GM23338 (cell line): ENCODE data around the gene MMP1. TPM values are rescaled to one million over a fixed set of nuclear protein-coding genes. Genes with fewer than 3 reads are reported as not detected.

Experiments
- ATAC-seq: fragments of 200-7000 bp; cut with Tn5 transposase; 3 replicates; pipeline ENCODE4 v1.9.1; 2020
- DNase-seq: peaks from one replicate; pipeline ENCODE4 v3.0.0-alpha.2; 2015; ENCODE audit warnings: low spot score
- H2AFZ ChIP-seq: fragments of 200-600 bp; sonication (generic); 2 replicates; pipeline ENCODE4 v1.8.0; 2016; ENCODE audit warnings: antibody characterized with exemption, mild to moderate bottlenecking, moderate library complexity
- H3F3A ChIP-seq: fragments of 200-600 bp; sonication (generic); replicated peaks from 2 replicates; pipeline ENCODE4 v1.8.0; 2017; ENCODE audit warnings: antibody characterized with exemption, mixed run types, low read depth
- H3K27ac ChIP-seq: fragments of 200-600 bp; sonication (generic); 2 replicates; pipeline ENCODE4 v1.6.1; 2016; ENCODE audit warnings: low read depth
- H3K27me3 ChIP-seq: fragments of 200-600 bp; sonication (generic); 2 replicates; pipeline ENCODE4 v1.8.0; 2016; ENCODE audit warnings: mild to moderate bottlenecking, mixed run types, moderate library complexity; ENCODE audit not compliant: insufficient read depth
- H3K36me3 ChIP-seq: fragments of 200-600 bp; sonication (generic); 2 replicates; pipeline ENCODE4 v1.8.0; 2016; ENCODE audit warnings: mild to moderate bottlenecking; ENCODE audit not compliant: insufficient read depth
- H3K4me1 ChIP-seq: fragments of 200-600 bp; sonication (generic); 2 replicates; pipeline ENCODE4 v1.8.0; 2016; ENCODE audit warnings: mild to moderate bottlenecking, moderate library complexity; ENCODE audit not compliant: insufficient read depth
- H3K4me2 ChIP-seq: fragments of 200-600 bp; sonication (generic); 2 replicates; pipeline ENCODE4 v1.7.1; 2017; ENCODE audit warnings: mixed run types
- H3K4me3 ChIP-seq: fragments of 200-600 bp; sonication (generic); 2 replicates; pipeline ENCODE4 v1.6.1; 2016; ENCODE audit warnings: mixed run types
- H3K79me2 ChIP-seq: fragments of 200-600 bp; sonication (generic); replicated peaks from 2 replicates; pipeline ENCODE4 v1.8.0; 2017; ENCODE audit warnings: mild to moderate bottlenecking; ENCODE audit not compliant: insufficient read depth
- H3K9me2 ChIP-seq: fragments of 200-600 bp; sonication (generic); 2 replicates; pipeline ENCODE4 v1.8.0; 2017; ENCODE audit not compliant: insufficient read depth
- H4K20me1 ChIP-seq: fragments of 200-600 bp; sonication (generic); replicated peaks from 2 replicates; pipeline ENCODE4 v1.8.0; 2017; ENCODE audit warnings: mild to moderate bottlenecking; ENCODE audit not compliant: insufficient read depth
- H3K27ac Mint-ChIP-seq: 2 replicates; pipeline ENCODE4 v1.8.0; 2020; ENCODE audit warnings: inconsistent platforms, mild to moderate bottlenecking, moderate library complexity, mixed read lengths
- H3K27me3 Mint-ChIP-seq: 3 replicates; pipeline ENCODE4 v1.8.0; 2022; ENCODE audit warnings: low read depth, mild to moderate bottlenecking, moderate library complexity, mixed read lengths, inconsistent platforms; ENCODE audit not compliant: insufficient read depth, poor library complexity
- H3K36me3 Mint-ChIP-seq: 3 replicates; pipeline ENCODE4 v1.8.0; 2021; ENCODE audit warnings: low read depth, mild to moderate bottlenecking, inconsistent platforms, moderate library complexity, mixed read lengths
- H3K4me1 Mint-ChIP-seq: 3 replicates; pipeline ENCODE4 v1.8.0; 2020; ENCODE audit warnings: mild to moderate bottlenecking, inconsistent platforms, mixed read lengths
- H3K4me3 Mint-ChIP-seq: 3 replicates; pipeline ENCODE4 v1.8.0; 2021; ENCODE audit warnings: moderate library complexity, mild to moderate bottlenecking, inconsistent platforms, mixed read lengths
- H3K9me3 Mint-ChIP-seq: 3 replicates; pipeline ENCODE4 v1.8.0; 2020; ENCODE audit warnings: moderate library complexity, mild to moderate bottlenecking, inconsistent platforms, mixed read lengths
- CREB1 ChIP-seq: fragments of 250-450 bp; sonication (Bioruptor Pico); IDR thresholded peaks from 2 replicates; pipeline ENCODE4 v1.5.0; 2020; ENCODE audit warnings: low read depth, mild to moderate bottlenecking, moderate library complexity
- EZH2 ChIP-seq: fragments of 200-600 bp; sonication (generic); IDR thresholded peaks from one replicate; pipeline ENCODE4 v1.8.0; 2017; ENCODE audit warnings: antibody characterized with exemption, mild to moderate bottlenecking, low read depth; ENCODE audit not compliant: unreplicated experiment
- EZH2phosphoT487 ChIP-seq: fragments of 200-600 bp; sonication (generic); IDR thresholded peaks from one replicate; pipeline ENCODE4 v1.8.1; 2018; ENCODE audit warnings: antibody characterized with exemption; ENCODE audit not compliant: unreplicated experiment
- JUNB ChIP-seq: IDR thresholded peaks from one replicate; pipeline ENCODE4 v1.6.1; 2016; ENCODE audit warnings: antibody characterized with exemption; ENCODE audit not compliant: unreplicated experiment
- NANOG ChIP-seq: IDR thresholded peaks from 2 replicates; pipeline ENCODE4 v1.6.1; 2016; ENCODE audit warnings: antibody characterized with exemption, borderline replicate concordance
- POLR2AphosphoS5 ChIP-seq: IDR thresholded peaks from 2 replicates; pipeline ENCODE4 v1.6.1; 2016; ENCODE audit warnings: antibody characterized with exemption, low read depth
- STAT1 ChIP-seq: IDR thresholded peaks from one replicate; pipeline ENCODE4 v1.6.1; 2016; ENCODE audit warnings: antibody characterized with exemption; ENCODE audit not compliant: unreplicated experiment
- ZNF114 ChIP-seq: fragments of 250-450 bp; sonication (Bioruptor Pico); IDR thresholded peaks from 2 replicates; pipeline ENCODE4 v1.5.0; 2020; ENCODE audit warnings: mild to moderate bottlenecking, moderate library complexity
- ZNF331 ChIP-seq: fragments of 250-450 bp; sonication (Bioruptor Pico); IDR thresholded peaks from 2 replicates; pipeline ENCODE4 v1.5.0; 2020; ENCODE audit warnings: low read depth, mild to moderate bottlenecking, moderate library complexity
- polyA plus RNA-seq: library from polyadenylated mRNA; unstranded; fragments of >200 nt; fragmentation: Nextera tagmentation; extraction: Ambion mirVana; gene quantifications from 2 replicates; pipeline ENCODE4 v1.2.1, GENCODE V29; 2016
- total RNA-seq: library from RNA; depleted of rRNA; stranded (reverse); fragments of >200 nt; shearing (Covaris generic); gene quantifications from 2 replicates; pipeline ENCODE4 v1.2.3, GENCODE V29; 2014
- TF ChIP-seq, protein P1 (sequence below): IDR thresholded peaks from one replicate; pipeline ENCODE4 v1.6.1; 2018; ENCODE audit warnings: antibody characterized with exemption; ENCODE audit not compliant: unreplicated experiment
- TF ChIP-seq, protein P2 (sequence below): IDR thresholded peaks from 2 replicates; pipeline ENCODE4 v1.6.1; 2016; ENCODE audit warnings: antibody characterized with exemption
- TF ChIP-seq, protein P3 (sequence below): fragments of 250-450 bp; sonication (Bioruptor Pico); IDR thresholded peaks from 2 replicates; pipeline ENCODE4 v1.5.0; 2020; ENCODE audit warnings: mild to moderate bottlenecking, moderate library complexity
- TF ChIP-seq, protein P4 (sequence below), 2 experiments: fragments of 200-600 bp in 1 of 2; sonication (generic) in 1 of 2; conservative IDR thresholded peaks; 2 replicates each; pipeline versions ENCODE4 v1.5.1 to v1.6.1; 2016 to 2017; ENCODE audit warnings: antibody characterized with exemption in 2 of 2, low read depth in 2 of 2, mild to moderate bottlenecking in 2 of 2, moderate library complexity in 1 of 2

The MMP1 gene
- total and polyA plus RNA-seq, 2 experiments from 2014 or later = not detected

DNA sequence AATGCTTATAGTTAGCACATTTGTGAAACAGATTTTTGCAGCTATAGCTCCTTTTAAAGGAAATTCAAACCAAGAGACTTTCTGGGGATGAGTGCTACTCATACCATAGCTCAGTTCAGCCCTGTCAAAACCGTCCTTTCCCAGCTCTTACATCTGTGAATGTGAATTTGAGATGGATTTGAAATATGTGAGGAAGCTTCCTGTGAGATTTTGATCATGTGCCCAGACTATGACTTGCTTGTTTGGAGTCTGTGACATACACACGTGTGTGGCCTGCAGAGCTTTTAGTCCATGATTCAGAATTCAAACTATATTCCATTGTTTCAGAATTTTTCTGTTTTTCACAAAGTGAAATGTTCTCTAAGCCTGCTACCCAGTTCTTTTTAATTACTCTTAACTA is 4.4 kb upstream of the MMP1 start:
- TF ChIP-seq CREB1 (CRISPR knock-in tag) (no peak), ZNF114 (CRISPR knock-in tag) (no peak), EZH2 (no peak), ZNF331 (CRISPR knock-in tag) (no peak), POLR2AphosphoS5 (no peak), JUNB (no peak), STAT1 (no peak), EZH2phosphoT487 (no peak), NANOG (no peak)
- TF ChIP-seq, protein P1, sequence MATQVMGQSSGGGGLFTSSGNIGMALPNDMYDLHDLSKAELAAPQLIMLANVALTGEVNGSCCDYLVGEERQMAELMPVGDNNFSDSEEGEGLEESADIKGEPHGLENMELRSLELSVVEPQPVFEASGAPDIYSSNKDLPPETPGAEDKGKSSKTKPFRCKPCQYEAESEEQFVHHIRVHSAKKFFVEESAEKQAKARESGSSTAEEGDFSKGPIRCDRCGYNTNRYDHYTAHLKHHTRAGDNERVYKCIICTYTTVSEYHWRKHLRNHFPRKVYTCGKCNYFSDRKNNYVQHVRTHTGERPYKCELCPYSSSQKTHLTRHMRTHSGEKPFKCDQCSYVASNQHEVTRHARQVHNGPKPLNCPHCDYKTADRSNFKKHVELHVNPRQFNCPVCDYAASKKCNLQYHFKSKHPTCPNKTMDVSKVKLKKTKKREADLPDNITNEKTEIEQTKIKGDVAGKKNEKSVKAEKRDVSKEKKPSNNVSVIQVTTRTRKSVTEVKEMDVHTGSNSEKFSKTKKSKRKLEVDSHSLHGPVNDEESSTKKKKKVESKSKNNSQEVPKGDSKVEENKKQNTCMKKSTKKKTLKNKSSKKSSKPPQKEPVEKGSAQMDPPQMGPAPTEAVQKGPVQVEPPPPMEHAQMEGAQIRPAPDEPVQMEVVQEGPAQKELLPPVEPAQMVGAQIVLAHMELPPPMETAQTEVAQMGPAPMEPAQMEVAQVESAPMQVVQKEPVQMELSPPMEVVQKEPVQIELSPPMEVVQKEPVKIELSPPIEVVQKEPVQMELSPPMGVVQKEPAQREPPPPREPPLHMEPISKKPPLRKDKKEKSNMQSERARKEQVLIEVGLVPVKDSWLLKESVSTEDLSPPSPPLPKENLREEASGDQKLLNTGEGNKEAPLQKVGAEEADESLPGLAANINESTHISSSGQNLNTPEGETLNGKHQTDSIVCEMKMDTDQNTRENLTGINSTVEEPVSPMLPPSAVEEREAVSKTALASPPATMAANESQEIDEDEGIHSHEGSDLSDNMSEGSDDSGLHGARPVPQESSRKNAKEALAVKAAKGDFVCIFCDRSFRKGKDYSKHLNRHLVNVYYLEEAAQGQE = no peak
- TF ChIP-seq, protein P2, sequence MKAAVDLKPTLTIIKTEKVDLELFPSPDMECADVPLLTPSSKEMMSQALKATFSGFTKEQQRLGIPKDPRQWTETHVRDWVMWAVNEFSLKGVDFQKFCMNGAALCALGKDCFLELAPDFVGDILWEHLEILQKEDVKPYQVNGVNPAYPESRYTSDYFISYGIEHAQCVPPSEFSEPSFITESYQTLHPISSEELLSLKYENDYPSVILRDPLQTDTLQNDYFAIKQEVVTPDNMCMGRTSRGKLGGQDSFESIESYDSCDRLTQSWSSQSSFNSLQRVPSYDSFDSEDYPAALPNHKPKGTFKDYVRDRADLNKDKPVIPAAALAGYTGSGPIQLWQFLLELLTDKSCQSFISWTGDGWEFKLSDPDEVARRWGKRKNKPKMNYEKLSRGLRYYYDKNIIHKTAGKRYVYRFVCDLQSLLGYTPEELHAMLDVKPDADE = no peak
- TF ChIP-seq, protein P3, sequence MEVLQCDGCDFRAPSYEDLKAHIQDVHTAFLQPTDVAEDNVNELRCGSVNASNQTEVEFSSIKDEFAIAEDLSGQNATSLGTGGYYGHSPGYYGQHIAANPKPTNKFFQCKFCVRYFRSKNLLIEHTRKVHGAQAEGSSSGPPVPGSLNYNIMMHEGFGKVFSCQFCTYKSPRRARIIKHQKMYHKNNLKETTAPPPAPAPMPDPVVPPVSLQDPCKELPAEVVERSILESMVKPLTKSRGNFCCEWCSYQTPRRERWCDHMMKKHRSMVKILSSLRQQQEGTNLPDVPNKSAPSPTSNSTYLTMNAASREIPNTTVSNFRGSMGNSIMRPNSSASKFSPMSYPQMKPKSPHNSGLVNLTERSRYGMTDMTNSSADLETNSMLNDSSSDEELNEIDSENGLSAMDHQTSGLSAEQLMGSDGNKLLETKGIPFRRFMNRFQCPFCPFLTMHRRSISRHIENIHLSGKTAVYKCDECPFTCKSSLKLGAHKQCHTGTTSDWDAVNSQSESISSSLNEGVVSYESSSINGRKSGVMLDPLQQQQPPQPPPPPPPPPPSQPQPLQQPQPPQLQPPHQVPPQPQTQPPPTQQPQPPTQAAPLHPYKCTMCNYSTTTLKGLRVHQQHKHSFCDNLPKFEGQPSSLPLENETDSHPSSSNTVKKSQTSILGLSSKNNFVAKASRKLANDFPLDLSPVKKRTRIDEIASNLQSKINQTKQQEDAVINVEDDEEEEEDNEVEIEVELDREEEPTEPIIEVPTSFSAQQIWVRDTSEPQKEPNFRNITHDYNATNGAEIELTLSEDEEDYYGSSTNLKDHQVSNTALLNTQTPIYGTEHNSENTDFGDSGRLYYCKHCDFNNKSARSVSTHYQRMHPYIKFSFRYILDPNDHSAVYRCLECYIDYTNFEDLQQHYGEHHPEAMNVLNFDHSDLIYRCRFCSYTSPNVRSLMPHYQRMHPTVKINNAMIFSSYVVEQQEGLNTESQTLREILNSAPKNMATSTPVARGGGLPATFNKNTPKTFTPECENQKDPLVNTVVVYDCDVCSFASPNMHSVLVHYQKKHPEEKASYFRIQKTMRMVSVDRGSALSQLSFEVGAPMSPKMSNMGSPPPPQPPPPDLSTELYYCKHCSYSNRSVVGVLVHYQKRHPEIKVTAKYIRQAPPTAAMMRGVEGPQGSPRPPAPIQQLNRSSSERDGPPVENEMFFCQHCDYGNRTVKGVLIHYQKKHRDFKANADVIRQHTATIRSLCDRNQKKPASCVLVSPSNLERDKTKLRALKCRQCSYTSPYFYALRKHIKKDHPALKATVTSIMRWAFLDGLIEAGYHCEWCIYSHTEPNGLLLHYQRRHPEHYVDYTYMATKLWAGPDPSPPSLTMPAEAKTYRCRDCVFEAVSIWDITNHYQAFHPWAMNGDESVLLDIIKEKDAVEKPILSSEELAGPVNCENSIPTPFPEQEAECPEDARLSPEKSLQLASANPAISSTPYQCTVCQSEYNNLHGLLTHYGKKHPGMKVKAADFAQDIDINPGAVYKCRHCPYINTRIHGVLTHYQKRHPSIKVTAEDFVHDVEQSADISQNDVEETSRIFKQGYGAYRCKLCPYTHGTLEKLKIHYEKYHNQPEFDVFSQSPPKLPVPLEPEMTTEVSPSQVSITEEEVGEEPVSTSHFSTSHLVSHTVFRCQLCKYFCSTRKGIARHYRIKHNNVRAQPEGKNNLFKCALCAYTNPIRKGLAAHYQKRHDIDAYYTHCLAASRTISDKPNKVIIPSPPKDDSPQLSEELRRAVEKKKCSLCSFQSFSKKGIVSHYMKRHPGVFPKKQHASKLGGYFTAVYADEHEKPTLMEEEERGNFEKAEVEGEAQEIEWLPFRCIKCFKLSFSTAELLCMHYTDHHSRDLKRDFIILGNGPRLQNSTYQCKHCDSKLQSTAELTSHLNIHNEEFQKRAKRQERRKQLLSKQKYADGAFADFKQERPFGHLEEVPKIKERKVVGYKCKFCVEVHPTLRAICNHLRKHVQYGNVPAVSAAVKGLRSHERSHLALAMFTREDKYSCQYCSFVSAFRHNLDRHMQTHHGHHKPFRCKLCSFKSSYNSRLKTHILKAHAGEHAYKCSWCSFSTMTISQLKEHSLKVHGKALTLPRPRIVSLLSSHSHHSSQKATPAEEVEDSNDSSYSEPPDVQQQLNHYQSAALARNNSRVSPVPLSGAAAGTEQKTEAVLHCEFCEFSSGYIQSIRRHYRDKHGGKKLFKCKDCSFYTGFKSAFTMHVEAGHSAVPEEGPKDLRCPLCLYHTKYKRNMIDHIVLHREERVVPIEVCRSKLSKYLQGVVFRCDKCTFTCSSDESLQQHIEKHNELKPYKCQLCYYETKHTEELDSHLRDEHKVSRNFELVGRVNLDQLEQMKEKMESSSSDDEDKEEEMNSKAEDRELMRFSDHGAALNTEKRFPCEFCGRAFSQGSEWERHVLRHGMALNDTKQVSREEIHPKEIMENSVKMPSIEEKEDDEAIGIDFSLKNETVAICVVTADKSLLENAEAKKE = no peak
- TF ChIP-seq, protein P4, sequence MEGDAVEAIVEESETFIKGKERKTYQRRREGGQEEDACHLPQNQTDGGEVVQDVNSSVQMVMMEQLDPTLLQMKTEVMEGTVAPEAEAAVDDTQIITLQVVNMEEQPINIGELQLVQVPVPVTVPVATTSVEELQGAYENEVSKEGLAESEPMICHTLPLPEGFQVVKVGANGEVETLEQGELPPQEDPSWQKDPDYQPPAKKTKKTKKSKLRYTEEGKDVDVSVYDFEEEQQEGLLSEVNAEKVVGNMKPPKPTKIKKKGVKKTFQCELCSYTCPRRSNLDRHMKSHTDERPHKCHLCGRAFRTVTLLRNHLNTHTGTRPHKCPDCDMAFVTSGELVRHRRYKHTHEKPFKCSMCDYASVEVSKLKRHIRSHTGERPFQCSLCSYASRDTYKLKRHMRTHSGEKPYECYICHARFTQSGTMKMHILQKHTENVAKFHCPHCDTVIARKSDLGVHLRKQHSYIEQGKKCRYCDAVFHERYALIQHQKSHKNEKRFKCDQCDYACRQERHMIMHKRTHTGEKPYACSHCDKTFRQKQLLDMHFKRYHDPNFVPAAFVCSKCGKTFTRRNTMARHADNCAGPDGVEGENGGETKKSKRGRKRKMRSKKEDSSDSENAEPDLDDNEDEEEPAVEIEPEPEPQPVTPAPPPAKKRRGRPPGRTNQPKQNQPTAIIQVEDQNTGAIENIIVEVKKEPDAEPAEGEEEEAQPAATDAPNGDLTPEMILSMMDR (conservative IDR thresholded peaks at IDR 0.05; ENCODE audit: low read depth in 2 of 2) = no peak
- no peaks in the 10 kb centered on the region for H3K9me3 Mint-ChIP-seq
- Histone ChIP-seq H3K27me3 (no peaks in the 10 kb centered on the region), H3K27ac (no peak overlapping the region), H3K4me2 (no peak overlapping the region), H3K4me1 (peaks cover 14% of the 10 kb centered on the region; the same call in 1 of the 2 replicates), H3K79me2 (no peaks in the 10 kb centered on the region), H3K9me2 (no peaks in the 10 kb centered on the region), H4K20me1 (no peaks in the 10 kb centered on the region), H3K36me3 (no peaks in the 10 kb centered on the region), H2AFZ (no peak overlapping the region), H3K4me3 (no peak overlapping the region), H3F3A (no peaks in the 10 kb centered on the region)
- no peak overlapping the region for H3K27ac Mint-ChIP-seq
- DNase-seq (no peak), ATAC-seq (no peak)
- H3K27me3 Mint-ChIP-seq = no peaks in the 10 kb centered on the region
- H3K4me3 Mint-ChIP-seq = no peak overlapping the region
- H3K4me1 Mint-ChIP-seq = no peaks in the 10 kb centered on the region
- H3K36me3 Mint-ChIP-seq = no peaks in the 10 kb centered on the region
